Measurements from ENCODE around the gene SUSD5.

Gene SUSD5
- 0 to 1.8 (median 0.22) reads per million in 4 experiments for total RNA-seq

GRCh38 chr3:33218446-33219174 lies at the start of gene SUSD5:
SUSD5 (minus strand) TSS chr3:33218810; CDS start chr3:33218797, 13 bp downstream.
- no peak for DNase-seq

DNA sequence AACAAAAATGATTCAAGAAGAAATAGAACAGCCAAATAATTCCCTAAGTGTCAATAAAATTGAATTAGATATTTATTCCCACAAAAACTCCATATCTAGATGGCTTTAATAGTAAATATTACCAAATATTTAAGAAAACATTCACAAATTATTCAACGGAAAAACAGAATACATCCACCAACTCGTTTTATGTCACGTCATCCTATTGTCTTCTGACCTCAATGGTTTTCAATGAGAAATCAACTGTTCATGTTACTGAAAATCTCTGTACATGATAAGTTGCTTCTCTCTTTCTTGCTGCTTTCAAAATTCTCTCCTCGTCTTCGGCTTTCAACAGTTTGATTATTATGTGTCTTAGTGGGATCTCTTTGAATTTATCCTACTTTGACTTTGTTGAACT lies 41.5 kb upstream of the SUSD5 start:
- no peak for DNase-seq

DNA sequence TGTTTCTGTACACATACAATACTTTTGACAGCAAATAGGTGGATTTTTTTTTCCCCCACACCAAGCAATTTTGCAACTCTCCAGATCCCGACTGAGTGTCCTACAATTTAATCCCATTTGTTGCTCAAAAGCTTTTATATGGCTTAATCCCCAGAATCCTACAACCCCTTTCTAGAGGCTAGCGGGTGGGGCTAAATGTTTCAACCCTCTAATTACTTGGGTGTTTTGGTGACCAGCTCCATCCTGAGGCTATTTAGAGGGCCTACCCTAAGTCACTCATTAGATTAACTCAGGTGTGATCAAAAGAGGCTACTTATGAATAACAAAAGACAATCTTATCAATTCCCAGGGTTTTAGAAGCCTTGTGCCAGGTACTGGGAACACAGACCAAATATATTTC lies 37.6 kb upstream of the SUSD5 start:
- no peak for DNase-seq

- no peak for DNase-seq
Observed at GRCh38 chr3:33250712-33251111, 32.1 kb upstream of the SUSD5 start.

DNA sequence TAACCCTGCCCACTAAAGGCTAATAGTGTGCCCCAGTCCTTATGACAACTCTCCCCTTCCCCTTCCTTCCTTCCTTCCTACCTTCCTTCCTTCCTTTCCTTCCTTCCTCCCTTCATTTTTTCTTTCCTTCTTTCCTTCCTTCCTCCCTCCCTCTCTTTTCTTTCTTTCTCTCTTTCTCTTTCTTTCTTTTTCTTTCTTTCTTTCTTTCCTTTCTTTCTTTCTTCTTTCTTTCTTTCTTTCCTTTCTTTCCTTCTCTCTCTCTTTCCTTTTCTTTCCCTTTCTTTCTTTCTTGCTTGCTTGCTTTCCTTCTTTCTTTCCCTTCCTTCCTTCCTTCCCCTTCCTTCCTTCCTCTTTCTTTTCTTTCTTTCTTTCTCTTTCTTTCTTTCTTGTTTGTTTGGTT lies 28.2 kb upstream of the SUSD5 start:
- no peak for DNase-seq

DNA sequence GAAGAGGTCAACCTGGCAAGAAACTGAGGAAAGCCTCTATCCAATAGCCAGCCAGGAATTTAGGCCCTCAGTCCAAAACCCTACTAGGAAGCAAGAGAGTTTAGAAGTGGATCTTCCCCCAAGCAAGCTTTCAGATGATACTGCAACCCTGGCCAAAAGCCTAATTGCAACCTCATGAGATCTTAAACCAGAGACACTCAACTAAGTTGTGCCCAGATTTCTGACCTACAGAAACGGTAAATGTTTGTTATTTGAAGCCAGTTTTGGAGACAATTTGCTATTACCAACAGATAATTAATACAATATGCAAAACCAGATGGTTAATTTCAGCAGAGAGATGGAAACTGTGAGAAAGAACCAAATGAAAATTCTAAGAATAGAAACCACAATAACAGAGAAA lies 21.7 kb upstream of the SUSD5 start:
- DNase-seq, result no peak

GRCh38 chr3:33238923-33239322 lies 20.3 kb upstream of the SUSD5 start:
- no peak for DNase-seq

GRCh38 chr3:33237439-33237838 lies 18.8 kb upstream of the SUSD5 start:
- DNase-seq, result no peak

- no peak for DNase-seq
Observed at GRCh38 chr3:33236005-33236404, 17.4 kb upstream of the SUSD5 start.

- no peak for DNase-seq
Observed at GRCh38 chr3:33233884-33234283, 15.3 kb upstream of the SUSD5 start.

DNA sequence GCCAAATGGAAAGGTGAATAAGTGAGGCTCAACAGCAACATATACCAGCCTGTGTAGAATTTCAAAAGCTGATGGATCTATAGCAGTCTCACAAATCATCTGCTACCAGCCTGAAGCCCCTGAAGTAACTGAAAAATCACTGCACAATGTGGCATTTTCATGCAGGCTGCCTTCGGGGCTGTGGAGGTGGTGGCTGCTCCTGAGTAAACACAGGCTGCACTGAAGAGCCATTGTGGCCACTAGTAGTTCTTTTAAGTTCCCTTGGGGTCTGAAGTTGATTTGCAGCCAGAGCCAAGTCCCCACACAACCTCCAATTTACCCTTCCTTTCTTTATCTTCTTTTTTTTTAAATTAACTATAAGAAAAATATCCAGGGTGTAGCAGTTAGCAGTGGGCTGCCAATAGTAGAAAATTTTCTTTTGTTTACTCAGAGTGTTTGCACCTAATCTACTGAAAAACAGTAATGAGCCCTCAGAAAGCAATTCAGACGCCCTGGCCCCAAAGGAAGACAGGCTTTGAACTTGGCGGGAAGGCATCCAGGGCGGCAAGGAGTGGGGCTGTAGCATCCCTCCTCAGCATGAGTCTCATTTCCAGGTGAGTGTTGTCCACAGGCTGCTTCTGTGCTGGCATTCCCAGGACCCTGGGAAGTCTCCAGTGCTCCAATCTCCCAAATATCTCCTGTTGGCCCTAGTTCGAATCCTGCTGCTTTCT lies 13.3 kb upstream of the SUSD5 start:
- no peak for DNase-seq

DNA sequence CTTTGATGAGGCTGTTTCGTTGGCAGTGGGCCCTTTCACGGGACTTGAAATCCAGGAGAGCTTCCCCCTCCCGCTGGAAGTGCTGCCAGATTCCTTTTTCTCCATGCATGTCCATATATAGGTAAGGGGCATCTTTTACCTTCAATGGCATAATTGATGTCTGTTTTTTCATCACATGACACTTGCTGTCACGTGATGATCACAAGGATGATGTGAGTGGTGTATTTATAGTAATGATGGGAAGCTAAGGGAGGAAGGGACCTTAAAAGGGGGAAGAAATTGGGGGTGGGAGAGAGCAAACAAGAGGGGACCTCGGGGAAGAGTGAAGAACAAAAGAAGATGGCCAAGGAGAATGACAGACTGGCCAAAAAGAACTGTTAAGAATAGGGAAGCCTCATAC lies 11.3 kb upstream of the SUSD5 start:
- DNase-seq, result no peak

GRCh38 chr3:33229066-33229465 lies 10.5 kb upstream of the SUSD5 start:
- DNase-seq, result no peak

GRCh38 chr3:33221241-33221640 lies 2.6 kb upstream of the SUSD5 start:
- no peak for DNase-seq

- no peak for DNase-seq
Observed at GRCh38 chr3:33219175-33219487, 521 bp upstream of the SUSD5 start.

GRCh38 chr3:33217866-33218445 lies 654 bp downstream of the SUSD5 start:
- DNase-seq, result no peak

DNA sequence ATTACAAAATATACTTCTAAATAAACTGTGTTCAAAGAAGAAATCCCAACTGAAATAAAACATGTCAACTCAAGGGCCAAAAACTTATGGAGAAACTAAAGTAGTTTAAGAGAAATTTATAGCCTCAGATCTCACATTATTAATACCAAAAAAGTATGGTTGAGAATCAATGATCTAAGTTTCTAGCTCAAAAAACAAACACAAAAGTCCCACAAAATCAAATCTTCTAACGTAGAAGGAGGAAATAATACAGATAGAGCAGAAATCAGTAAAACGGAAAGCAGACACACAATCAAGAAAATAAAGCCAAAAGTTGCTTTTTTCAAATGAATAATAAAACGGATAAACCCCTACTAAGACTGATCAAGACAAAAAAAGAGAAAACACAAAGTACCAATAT lies 2.9 kb downstream of the SUSD5 start:
- DNase-seq, result no peak

- DNase-seq, result no peak
Observed at GRCh38 chr3:33212406-33212805, 6.2 kb downstream of the SUSD5 start.

- no peak for DNase-seq
Observed at GRCh38 chr3:33211444-33211843, 7.2 kb downstream of the SUSD5 start.

DNA sequence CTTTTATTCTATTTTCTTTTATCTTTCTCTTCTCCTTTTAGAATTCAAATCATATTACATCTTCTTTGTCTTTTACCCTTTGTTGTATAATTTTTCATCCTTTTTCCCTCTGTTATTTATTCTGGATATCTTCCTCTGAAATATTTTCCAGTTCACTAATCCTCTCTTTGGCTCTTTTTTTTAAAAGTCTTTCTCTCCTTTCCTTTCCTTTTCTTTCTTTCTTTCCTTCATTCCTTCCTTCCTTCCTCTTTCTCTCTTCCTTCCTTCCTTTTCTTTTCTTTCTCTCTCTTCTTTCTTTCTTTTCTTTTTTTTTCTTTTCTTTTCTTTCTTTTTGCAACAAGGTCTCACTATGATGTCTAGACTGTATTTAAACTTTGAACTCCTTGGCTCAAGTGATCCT lies 9.3 kb downstream of the SUSD5 start:
- DNase-seq, result no peak

DNA sequence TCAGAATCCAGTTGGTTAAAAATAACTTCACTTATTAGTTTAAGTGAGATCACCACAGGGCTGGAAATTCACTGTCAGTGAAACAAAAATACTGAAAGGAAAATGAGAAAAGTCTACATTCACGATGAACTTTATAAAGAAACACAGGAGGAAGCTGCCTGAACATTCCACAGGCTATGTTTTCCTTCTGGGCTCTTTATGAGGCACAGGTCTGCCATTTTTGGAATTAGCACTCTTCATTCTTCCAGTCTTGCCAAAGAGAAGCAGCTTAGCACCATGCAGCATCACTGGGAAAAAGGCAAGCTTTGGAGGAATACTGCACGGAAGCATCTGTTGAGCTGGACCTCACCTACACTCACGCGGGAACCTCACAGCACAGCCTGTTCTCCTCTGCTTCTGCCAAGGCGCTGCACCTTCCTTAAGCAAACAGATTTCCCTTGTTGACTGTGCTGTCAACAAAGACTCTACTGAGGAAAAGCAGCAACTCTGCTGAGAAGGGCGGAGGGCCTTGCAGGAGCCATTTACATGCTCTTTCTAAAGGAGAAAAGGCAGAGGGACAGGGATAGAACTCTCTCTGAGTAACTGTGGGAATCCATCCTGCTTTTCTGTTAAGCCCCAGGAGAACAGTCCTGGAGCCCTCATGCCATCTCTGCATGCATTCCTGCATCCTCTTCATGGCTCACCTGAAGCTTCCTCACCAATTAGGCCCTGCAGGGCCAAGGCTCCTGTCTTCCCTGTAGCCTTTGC lies 15.7 kb downstream of the SUSD5 start:
- no peak for DNase-seq

DNA sequence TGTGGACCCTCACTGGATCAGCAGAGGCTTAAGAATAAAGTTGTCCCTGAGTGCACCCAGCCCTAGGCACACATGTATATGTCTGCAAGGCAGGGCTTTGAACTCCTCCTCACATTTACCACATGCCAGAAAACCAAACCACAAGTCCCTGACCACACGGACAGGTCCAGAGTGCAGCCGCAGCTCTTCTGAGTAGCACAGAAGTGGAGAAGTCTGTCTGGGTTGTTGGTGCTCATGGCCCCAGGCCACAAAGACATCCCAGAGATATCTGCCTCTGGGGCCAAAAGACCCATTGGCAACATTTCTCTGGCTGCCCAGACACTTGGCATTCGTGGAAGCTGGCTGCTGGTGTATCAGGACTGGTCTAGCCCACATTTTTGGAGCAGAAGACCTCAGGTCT lies 17.4 kb downstream of the SUSD5 start:
- DNase-seq, result no peak

DNA sequence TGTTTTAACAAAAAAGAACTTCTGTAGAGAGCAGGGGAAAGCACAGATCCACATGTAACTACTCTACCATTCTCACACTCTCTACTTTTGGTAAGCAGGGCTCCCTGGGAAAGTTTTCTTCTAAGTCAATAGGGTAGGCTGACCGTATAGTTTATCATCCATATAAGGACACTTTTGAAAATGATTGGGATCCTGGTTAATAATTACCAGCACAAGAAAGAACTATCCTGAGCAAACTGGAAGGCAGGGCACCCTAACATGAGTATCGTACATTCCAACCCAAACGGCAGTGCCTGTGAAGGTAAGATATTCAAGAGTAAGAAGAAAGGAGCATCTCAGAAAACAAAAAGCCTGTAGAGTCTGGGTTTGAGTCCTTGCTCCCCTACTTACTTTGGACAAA lies 22.1 kb downstream of the SUSD5 start:
- no peak for DNase-seq

GRCh38 chr3:33194303-33194702 lies 24.3 kb downstream of the SUSD5 start:
- no peak for DNase-seq
